OCI-M2 (cell line): ENCODE data around the gene LYST.
"Not testable (repeated sequence)": the region's sequence is repeated elsewhere in the genome, so short reads cannot be mapped to it uniquely, and the experiment has no call there.

Experiments used
- DNase-seq: peaks from one replicate; lab custom pipeline; 2025; ENCODE audit not compliant: unreplicated experiment; lab: John Stamatoyannopoulos, UW

The LYST gene

GRCh38 chr1:235766794-235767285, 99.9 kb downstream of the LYST start:
- DNase-seq: no peak

GRCh38 chr1:235763962-235764361, 102.7 kb downstream of the LYST start:
- no peak for DNase-seq

DNA sequence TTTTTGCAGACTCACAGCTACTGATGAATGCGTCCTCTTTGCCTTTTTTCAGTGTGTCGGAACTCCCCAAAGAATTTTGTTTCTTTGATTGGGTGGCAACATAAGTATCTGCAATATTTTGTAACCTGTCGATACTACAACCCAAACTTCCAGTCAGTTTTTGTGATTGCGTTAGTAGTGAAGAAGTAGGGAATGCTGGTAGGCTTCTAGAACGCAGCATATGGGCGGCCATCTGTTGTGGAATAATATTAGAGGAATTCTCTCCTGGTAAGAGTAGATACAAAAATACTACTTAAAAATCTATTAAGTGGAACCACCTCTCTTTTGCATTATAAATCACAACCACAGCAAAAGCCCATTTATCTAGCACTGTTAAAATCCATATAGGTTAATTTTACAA, 107.4 kb downstream of the LYST start:
- DNase-seq: no peak

GRCh38 chr1:235758931-235759330, 107.8 kb downstream of the LYST start:
- no peak for DNase-seq

DNA sequence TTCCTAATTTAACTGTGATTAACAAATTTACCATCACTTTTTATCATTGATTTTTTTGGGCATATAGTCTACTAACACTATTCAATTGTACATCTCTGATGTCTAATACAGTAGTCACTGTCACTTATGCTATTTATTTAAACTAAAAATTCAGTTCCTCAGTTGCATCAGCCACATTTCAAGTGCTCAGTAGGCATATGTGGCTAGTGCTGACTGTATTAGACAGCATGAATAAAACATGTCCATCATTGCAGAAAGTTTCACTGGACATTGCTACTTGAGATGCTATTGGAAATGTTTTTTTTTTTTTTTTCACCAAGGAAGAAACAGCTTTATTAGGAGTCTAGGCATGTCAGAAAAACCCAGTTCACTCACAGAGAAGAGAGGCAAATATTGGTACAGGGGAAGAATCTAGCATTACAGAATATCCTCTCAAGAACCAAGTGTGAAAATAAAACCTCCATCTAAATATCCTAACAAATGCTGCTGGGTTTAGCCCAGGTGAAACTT, 109.1 kb downstream of the LYST start:
- DNase-seq: no peak

GRCh38 chr1:235754186-235754585, 112.5 kb downstream of the LYST start:
- not testable (repeated sequence) for DNase-seq

DNA sequence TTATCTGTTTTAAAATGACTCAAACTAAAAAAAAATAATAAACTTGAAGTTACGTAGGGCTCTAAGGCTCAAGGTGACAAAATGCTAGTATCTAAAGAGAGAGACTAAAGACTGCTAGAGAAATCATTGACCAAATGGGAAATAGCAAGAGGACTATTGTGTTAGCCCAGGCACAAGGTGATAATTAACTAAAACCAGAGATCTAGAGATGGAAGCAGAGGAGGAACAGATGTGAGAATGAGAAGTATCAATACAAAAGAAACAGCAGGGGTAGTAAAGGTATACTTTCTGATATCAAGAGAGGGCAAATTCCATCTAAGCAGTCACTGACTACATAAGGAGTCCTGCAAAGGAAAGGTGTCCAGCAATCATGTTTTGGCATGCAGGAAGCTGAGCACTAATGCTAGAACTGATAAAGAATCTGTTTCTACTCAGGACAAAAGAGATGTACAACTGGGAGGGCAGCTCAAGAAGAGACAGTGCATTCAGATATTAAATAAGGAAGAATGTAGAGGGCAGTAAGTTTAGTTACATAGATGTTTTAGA, 116.9 kb downstream of the LYST start:
- no peak for DNase-seq

- no peak for DNase-seq
Measured at GRCh38 chr1:235748747-235749146, 118.0 kb downstream of the LYST start.

- no peak for DNase-seq
Measured at GRCh38 chr1:235746245-235746644, 120.5 kb downstream of the LYST start.

GRCh38 chr1:235745503-235746136, 121.1 kb downstream of the LYST start:
- no peak for DNase-seq

DNA sequence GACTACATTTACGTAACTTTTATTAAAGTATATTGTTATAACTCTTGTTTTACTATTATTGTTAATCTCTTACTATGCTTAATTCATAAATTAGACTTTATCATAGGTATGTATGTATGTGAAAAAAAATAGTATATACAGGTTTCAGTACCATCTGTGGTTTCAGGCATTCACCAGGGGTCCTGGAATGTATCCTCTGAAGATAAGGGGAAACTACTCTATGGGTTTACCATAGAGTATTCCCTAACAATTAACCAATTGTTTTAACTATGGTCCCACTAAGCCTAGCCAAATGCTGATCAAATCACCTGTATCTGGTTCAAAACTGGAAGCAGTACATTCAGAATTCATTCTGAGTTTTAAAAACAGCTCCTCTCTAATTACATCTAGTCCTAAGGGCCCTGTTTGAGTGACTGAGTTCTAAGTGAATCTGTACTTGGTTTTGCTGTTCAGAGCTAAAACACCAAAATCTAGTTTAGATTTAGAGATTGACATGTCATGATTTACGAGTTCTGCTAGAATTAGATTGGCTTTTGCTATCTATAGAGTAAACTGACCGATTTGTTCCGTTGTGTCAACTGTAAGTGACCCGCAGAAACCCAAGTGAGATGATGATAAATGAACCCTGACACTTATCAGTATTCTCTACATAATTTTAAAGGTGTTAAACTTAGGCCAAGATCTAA, 123.6 kb downstream of the LYST start:
- no peak for DNase-seq

DNA sequence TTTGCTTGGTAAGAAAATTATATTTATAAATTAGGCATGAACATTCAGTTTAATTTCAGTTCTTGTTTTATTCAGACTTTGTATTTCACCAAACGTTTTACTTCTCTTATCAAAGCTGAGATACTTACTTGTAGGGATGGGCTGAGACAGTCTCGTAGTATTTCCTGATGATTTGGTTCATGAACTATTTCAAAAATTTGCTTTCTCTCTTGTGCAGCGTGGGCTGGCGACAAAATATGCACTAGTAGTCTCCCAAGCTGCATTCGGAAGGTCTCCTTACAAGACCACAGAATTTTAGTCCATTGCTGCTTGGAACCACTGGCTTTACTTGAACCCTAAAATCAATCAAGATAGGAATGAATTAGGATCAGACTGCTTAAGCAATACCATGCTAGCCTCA, 125.4 kb downstream of the LYST start:
- no peak for DNase-seq

DNA sequence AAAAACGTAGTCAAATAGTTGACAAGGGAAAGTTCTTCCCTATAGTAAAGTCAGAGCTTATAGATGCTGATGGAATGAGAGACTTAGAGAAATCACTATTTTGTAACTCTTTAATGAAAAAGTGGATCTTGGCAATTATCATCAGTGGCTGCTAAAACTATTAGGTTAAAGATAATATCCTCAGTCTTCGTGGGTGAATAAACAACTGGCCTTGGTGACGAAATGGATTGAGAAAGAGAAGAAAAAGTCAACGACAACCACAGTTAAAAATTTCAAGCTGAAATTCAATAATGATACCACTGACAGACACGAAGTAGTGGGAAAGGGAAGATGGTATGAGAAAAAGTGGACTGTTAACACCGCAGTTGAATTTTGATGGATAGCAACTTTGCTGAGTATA, 127.1 kb downstream of the LYST start:
- no peak for DNase-seq

GRCh38 chr1:235739124-235739523, 127.6 kb downstream of the LYST start:
- DNase-seq: no peak

DNA sequence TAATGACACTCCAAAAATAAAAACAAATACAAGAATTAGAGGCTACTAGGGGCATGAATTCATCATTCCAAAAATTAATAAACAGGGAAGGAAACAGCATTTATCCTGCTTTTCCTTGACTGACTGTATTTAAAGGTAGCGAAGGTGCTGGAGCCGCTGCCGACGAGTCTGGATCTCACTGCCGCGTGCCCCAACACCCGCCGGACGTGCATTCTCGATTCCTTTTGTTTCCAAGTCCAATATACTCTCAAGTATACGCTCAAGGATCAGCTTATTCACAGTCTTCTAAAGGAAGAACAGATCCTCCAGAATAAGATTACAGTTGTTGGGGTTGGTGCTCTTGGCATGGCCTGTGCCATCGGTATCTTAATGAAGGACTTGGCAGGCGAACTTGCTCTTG, 129.0 kb downstream of the LYST start:
- no peak for DNase-seq

DNA sequence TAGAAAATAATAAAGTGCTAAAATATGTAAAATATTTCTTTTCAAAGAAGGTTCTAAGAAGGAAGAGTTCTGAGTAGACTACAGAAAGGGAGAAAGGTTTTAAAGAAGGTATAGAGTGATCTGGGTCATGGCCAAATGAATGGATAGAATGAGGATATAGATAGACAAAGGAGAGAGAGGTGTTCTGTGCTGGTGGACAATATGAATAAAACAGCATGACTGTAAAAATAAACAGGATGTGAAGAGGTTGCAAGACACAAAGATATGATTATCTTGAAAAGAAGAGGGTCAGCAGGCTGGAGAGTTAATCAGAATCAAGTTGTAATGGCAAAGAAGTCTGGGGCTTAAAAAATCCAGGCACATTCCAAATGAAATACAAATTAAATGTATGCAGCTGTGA, 130.4 kb downstream of the LYST start:
- DNase-seq: no peak

GRCh38 chr1:235735621-235736020, 131.1 kb downstream of the LYST start:
- DNase-seq: no peak

DNA sequence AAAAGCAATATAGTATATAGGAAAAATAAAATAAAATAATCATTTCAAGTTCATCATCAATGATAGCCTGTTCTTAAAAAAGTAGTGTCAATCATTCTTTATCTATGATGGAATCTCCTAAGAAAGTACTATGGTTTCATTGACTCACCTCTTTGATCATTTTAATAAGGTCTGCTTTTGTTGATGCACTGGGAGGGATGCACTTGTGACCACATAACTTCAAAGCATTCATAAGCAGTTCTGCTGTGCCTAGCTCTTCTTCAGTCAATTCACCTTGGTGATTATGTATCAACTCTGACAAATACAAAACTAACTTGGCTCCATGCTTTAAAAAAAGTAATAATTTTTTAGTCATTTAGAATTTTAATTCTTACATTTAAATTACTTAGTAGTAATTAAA, 132.4 kb downstream of the LYST start:
- no peak for DNase-seq

DNA sequence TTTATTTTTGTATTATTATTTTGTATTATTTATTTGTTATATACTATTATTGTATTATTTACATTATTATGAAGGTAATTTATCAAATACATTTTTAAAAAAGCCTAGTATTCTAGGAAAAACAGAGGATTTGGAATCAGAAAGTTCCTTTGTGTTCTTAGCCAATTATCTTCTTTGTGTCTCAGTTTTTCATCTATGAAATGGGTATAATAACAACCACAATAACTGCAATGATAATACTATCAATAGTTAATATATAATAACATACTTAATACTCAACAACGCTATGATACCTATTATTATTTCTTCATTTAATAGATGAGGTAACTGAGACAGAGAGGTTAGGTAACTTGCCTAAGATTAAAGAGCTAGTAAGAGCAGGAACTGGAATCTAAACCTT, 136.7 kb downstream of the LYST start:
- DNase-seq: no peak

DNA sequence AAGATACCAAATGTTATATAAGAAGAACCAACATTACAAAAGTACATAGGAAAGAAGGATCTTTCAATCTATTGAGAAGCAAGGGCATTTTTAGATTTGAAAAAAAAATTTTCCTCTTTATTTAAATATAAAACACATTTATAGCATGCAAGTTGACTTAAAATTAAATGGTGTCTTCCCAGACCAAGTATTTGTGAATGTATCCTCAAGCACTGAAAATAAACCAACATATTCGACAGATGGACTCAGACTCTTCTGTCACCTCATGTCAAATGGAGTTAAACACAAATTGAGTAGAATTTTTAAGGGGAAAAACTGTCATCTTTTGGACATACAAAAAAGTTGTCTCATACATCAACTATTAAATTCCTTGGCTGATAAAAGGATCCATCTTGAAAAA, 140.1 kb downstream of the LYST start:
- DNase-seq: no peak

GRCh38 chr1:235725434-235725833, 141.3 kb downstream of the LYST start:
- no peak for DNase-seq

DNA sequence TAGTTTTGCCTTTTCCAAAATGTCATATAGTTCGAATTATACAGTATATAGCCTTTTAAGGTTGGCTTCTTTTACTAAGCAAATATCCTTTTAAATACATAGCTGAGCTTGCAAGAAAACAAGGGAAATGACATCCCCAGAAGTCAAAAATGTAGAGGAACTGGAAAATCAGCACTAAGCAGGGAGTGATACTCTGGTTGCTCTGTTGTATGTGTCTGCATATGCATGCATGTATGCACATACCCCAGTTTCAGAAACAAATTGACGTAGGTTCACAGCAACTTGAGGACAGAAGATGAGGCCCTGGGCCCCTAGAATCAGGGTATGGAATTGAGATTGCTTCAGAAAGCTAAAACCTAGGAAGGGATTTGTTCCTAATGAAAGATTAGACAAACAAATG, 142.0 kb downstream of the LYST start:
- no peak for DNase-seq
